Breast epithelium (tissue), 4 donors: Measurements from ENCODE around the gene POU3F2. TPM values are rescaled to one million over a fixed set of nuclear protein-coding genes. Genes with fewer than 3 reads are reported as not detected.

Source experiments
- DNase-seq, 2 donors: peaks; one replicate each; pipeline ENCODE4 v3.0.0-alpha.2; 2019; ENCODE audit warnings: low spot score in 2 of 2
- H3K27ac ChIP-seq, 2 donors: fragments of 200-600 bp; sonication (generic) in 1 of 2; one replicate each; pipeline ENCODE4 v1.5.1; 2016 to 2019; ENCODE audit warnings: mild to moderate bottlenecking in 1 of 2
- H3K27me3 ChIP-seq, 2 donors: fragments of 200-600 bp; sonication (generic) in 1 of 2; one replicate each; pipeline versions ENCODE4 v1.5.1 to v1.6.0; 2017 to 2019; ENCODE audit warnings: control low read depth in 1 of 2, mild to moderate bottlenecking in 1 of 2
- H3K36me3 ChIP-seq: fragments of 200-600 bp; one replicate; pipeline ENCODE4 v1.5.1; 2019
- H3K4me1 ChIP-seq, 2 donors: fragments of 200-600 bp; sonication (generic); one replicate each; pipeline ENCODE4 v1.5.1; 2016 to 2019; ENCODE audit warnings: control low read depth in 1 of 2
- H3K4me3 ChIP-seq, 3 donors: fragments of 200-600 bp; sonication (generic); 1 replicate in 2 of 3; 2 replicates in 1 of 3; pipeline ENCODE4 v1.5.1; 2016 to 2019; ENCODE audit warnings: mild to moderate bottlenecking in 3 of 3, moderate library complexity in 2 of 3
- H3K9me3 ChIP-seq, 2 donors: fragments of 200-600 bp; sonication (generic) in 1 of 2; one replicate each; pipeline ENCODE4 v1.5.1; 2016 to 2019; ENCODE audit warnings: control low read depth in 1 of 2
- POLR2A ChIP-seq: fragments of 450-650 bp; IDR thresholded peaks from one replicate; pipeline ENCODE4 v1.6.1; 2016; ENCODE audit warnings: antibody characterized with exemption, mild to moderate bottlenecking, moderate library complexity
- POLR2AphosphoS5 ChIP-seq, 3 donors: sonication (generic); formaldehyde crosslinking; IDR thresholded peaks; one replicate each; pipeline ENCODE4 v1.6.1; 2017; ENCODE audit warnings: antibody characterized with exemption in 3 of 3
- intact Hi-C: fragments of 100-400 bp; cut with DNase I; formaldehyde crosslinking; loops from one replicate; pipeline ENCODE4 v1.15.1; 2023; ENCODE audit warnings: low total_unique reads
- total RNA-seq, 3 donors: library from RNA; depleted of rRNA; stranded (reverse); fragments of >200 nt; gene quantifications; one replicate each; pipeline ENCODE4 v1.1.0, GENCODE V29; 2016
- TF ChIP-seq, protein P1 (sequence below), 3 donors: fragments of 450-650 bp; IDR thresholded peaks; one replicate each; pipeline ENCODE4 v1.5.1; 2016 to 2017; ENCODE audit warnings: antibody characterized with exemption in 3 of 3, mild to moderate bottlenecking in 3 of 3, moderate library complexity in 3 of 3

POU3F2 gene
- total RNA-seq, 3 donors from 2014 or later = not detected

DNA sequence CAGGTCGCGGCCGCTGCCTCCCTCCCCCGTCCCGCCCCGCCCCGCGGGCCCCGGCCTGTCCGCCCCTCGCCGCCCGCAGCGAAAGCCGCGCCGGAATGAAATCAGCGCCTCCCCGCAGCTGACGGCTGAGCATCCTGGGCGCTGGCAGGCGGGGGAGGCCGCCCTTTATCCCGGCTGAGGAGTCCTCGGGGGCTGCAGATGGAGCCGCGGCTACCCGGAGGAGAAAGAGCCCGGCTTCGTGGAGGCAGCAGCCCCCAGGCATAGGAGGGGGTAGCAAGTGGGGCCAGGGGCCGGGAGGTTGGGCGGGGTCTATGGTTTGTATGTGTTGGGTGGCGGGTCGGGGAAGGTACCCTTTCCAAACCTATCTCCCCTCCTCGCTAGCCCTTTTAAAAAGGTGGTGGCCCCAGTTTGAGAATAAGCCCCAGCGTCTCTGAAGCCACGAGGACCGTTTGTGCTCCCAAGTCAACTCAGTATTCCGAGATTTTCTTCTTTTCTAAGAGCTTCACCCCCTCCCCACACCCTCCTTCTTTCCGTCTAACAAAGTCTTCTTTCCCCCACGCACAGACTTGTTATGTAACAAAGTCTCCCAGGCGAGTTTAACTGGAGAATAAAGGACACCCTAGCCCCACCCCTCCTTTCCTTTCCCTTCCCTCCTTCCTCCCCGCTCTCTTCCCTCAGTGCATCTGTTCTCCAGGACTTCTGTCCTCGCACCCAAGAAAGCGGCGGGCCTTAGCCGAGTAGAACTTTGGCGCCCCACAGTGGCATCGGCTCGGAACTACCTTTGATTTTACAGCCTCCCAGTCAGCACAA lies 11.0 kb downstream of the POU3F2 start:
- DNase-seq = peak in 1 of 2 donors; percentile 39
- Histone ChIP-seq H3K4me3 (peak overlapping the region; percentile 5 to 65 (median 38)), H3K27me3 (peaks cover 9 to 88% of the 10 kb centered on the region in 2 donors), H3K36me3 (no peaks in the 10 kb centered on the region), H3K4me1 (peaks cover 6 to 9% of the 10 kb centered on the region in 2 donors), H3K27ac (no peak overlapping the region), H3K9me3 (no peaks in the 10 kb centered on the region)
- intact Hi-C loops = no loop called here
- TF ChIP-seq POLR2AphosphoS5 (IDR thresholded peaks at IDR 0.05) = no peak
- TF ChIP-seq, protein P1, sequence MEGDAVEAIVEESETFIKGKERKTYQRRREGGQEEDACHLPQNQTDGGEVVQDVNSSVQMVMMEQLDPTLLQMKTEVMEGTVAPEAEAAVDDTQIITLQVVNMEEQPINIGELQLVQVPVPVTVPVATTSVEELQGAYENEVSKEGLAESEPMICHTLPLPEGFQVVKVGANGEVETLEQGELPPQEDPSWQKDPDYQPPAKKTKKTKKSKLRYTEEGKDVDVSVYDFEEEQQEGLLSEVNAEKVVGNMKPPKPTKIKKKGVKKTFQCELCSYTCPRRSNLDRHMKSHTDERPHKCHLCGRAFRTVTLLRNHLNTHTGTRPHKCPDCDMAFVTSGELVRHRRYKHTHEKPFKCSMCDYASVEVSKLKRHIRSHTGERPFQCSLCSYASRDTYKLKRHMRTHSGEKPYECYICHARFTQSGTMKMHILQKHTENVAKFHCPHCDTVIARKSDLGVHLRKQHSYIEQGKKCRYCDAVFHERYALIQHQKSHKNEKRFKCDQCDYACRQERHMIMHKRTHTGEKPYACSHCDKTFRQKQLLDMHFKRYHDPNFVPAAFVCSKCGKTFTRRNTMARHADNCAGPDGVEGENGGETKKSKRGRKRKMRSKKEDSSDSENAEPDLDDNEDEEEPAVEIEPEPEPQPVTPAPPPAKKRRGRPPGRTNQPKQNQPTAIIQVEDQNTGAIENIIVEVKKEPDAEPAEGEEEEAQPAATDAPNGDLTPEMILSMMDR (IDR thresholded peaks at IDR 0.05) = peak; percentile 16 to 80 (median 71)

DNA sequence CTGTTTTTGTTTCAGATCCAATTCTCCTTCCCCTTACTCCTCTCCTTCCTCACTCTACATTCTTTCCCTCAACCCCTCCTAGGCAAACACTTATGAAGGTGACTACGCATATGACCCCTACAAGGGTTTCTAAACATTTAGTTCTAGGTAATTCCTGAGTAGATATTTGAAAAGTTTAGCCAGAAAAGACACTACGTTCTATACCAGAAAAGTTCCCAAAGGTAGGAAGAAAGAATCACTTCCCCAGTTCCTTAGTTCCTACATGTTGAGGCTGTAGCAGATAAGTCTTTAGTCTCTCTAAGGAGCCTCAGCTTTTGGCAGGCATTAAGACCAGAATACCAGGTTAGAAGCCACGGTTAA lies 11.6 kb downstream of the POU3F2 start:
- DNase-seq = no peak
- intact Hi-C loops = no loop called here
- TF ChIP-seq POLR2AphosphoS5 (IDR thresholded peaks at IDR 0.05) (no peak), POLR2A (no peak)
- TF ChIP-seq, protein P1 (IDR thresholded peaks at IDR 0.05) = no peak
- Histone ChIP-seq H3K27ac (no peak overlapping the region), H3K4me3 (no peak overlapping the region), H3K9me3 (no peaks in the 10 kb centered on the region), H3K36me3 (no peaks in the 10 kb centered on the region), H3K27me3 (peaks cover 9 to 82% of the 10 kb centered on the region in 2 donors), H3K4me1 (peaks cover 6 to 9% of the 10 kb centered on the region in 2 donors)

DNA sequence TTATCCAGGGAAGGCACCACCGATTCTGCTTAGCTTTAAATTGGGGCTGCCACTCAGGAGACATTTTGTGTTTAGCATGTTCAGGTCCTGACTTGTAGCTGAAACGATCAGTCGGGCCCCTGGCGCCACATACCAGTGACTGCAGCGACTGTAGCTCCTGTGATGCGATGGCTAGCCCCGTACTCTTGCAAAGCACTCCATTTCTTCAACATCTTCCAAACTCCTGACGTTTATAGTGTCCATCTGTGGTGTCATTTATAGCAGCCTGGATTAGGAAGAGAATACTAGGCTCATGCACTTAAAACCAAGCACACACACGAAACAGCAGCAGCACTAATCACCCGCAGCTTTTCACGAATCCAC lies 13.0 kb downstream of the POU3F2 start:
- Histone ChIP-seq H3K4me3 (no peak overlapping the region), H3K36me3 (no peaks in the 10 kb centered on the region), H3K4me1 (peaks cover 6 to 9% of the 10 kb centered on the region in 2 donors), H3K27me3 (peaks cover 7 to 68% of the 10 kb centered on the region in 2 donors), H3K9me3 (no peaks in the 10 kb centered on the region), H3K27ac (no peak overlapping the region)
- DNase-seq = no peak
- intact Hi-C loops = no loop called here
- no peak for TF ChIP-seq POLR2AphosphoS5 (IDR thresholded peaks at IDR 0.05)
- no peak for TF ChIP-seq POLR2A
- TF ChIP-seq, protein P1 (IDR thresholded peaks at IDR 0.05) = no peak

DNA sequence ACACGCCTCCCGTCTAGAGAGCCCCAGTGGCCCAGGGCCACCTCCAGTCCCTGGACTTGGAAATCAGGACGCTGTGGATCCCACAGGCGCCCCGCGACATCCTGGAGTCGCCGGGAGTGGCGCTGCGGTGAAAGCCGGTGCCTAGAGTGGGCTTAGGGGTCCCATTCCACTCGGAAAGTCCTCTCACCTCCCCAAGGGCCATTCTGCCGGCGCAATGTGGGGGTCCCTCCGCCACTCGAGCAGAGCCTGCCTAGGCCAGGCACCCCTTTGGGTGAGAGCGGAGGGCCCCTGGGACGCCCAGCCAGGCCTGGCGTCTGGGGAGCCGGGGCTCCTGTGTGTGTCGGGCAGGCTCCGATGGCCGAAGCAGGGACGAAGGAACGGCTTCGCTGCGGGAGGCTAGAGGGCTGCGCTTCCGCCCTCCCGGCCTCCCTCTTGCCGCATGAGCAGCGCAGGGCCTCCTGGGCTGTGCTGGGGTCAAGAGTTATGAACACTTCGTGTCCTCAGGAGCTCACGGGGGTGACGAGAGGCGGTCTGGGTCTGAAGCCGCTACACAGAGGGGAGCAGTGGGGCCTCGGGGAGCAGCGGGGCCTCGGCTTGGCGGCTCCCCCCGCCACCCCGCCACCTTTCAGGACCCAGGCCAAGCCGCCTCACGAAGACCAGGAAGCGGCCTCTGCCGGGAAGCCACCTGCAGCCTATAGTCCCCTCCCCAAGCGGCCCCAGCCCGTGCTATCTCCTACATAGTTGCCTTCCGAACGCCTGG lies 13.6 kb downstream of the POU3F2 start:
- intact Hi-C loops = no loop called here
- TF ChIP-seq POLR2AphosphoS5 (IDR thresholded peaks at IDR 0.05) = no peak
- TF ChIP-seq, protein P1 (IDR thresholded peaks at IDR 0.05) = no peak
- Histone ChIP-seq H3K4me3 (peak overlapping the region in 2 of 3 donors; percentile 4 to 29), H3K27me3 (peaks cover 4 to 62% of the 10 kb centered on the region in 2 donors), H3K27ac (no peak overlapping the region), H3K9me3 (no peaks in the 10 kb centered on the region), H3K4me1 (peaks cover 6 to 9% of the 10 kb centered on the region in 2 donors), H3K36me3 (no peaks in the 10 kb centered on the region)
- DNase-seq = no peak
